H1 (cell line): Measurements from ENCODE around the gene ENOX2. TPM values are rescaled to one million over a fixed set of nuclear protein-coding genes. Genes with fewer than 3 reads are reported as not detected.

Source experiments
- CTCF ChIA-PET: fragments of 300-600 bp; sonication (Branson Sonifier 250); formaldehyde crosslinking; loops from one replicate; lab custom pipeline; 2021; ENCODE audit not compliant: partially characterized antibody; lab: Charles Lee
- POLR2A ChIA-PET: fragments of 300-600 bp; sonication (Branson Sonifier 250); formaldehyde crosslinking; loops from one replicate; lab custom pipeline; 2021; ENCODE audit warnings: inconsistent platforms; ENCODE audit not compliant: partially characterized antibody; lab: Charles Lee
- DNase-seq, 2 experiments: peaks; one replicate each; pipeline versions ENCODE4 v3.0.0 to v3.0.0-alpha.2; 2010 to 2022; ENCODE audit warnings: low spot score in 2 of 2, low read depth in 1 of 2, mixed read lengths in 1 of 2
- FAIRE-seq: peaks from 2 replicates; lab custom pipeline; 2011; peaks lifted over from hg19 to GRCh38; lab: Jason Lieb, UNC
- H2AFZ ChIP-seq: 2 replicates; pipeline ENCODE4 v1.8.1; 2012; ENCODE audit warnings: low read length, inconsistent platforms
- H2AK5ac ChIP-seq: 2 replicates; pipeline ENCODE4 v1.6.1; 2013; ENCODE audit warnings: low read depth, low read length
- H2BK120ac ChIP-seq: replicated peaks from 2 replicates; pipeline ENCODE3; 2013; ENCODE audit warnings: low read depth, low read length, inconsistent platforms
- H2BK12ac ChIP-seq: 2 replicates; pipeline ENCODE4 v1.6.1; 2013; ENCODE audit warnings: low read depth, low read length
- H2BK15ac ChIP-seq: 2 replicates; pipeline ENCODE4 v1.6.1; 2013; ENCODE audit warnings: low read length
- H2BK20ac ChIP-seq: 2 replicates; pipeline ENCODE4 v1.6.1; 2013; ENCODE audit warnings: low read length
- H2BK5ac ChIP-seq: 2 replicates; pipeline ENCODE4 v1.6.1; 2013; ENCODE audit warnings: low read depth, low read length
- H3K14ac ChIP-seq: 2 replicates; pipeline ENCODE4 v1.6.1; 2013; ENCODE audit warnings: inconsistent platforms; ENCODE audit not compliant: insufficient read length
- H3K18ac ChIP-seq: 2 replicates; pipeline ENCODE4 v1.6.1; 2013; ENCODE audit warnings: low read length; ENCODE audit errors: extremely low read depth
- H3K23ac ChIP-seq: 2 replicates; pipeline ENCODE4 v1.6.1; 2013; ENCODE audit warnings: inconsistent platforms; ENCODE audit not compliant: insufficient read length
- H3K23me2 ChIP-seq: 2 replicates; pipeline ENCODE4 v1.6.1; 2013; ENCODE audit warnings: low read depth, low read length
- H3K27ac ChIP-seq: 2 replicates; pipeline ENCODE4 v1.6.1; 2011; ENCODE audit warnings: low read depth, low read length, inconsistent platforms
- H3K27me3 ChIP-seq, 4 experiments: replicated peaks in 1 of 4; 1 replicate in 1 of 4; 2 replicates in 3 of 4; pipeline versions ENCODE4 v1.6.1 to v1.8.1; 2011 to 2013; ENCODE audit warnings: low read length in 3 of 4, mild to moderate bottlenecking in 3 of 4, inconsistent platforms in 2 of 4, mixed read lengths in 2 of 4, moderate library complexity in 1 of 4; ENCODE audit not compliant: control insufficient read depth in 3 of 4, insufficient read depth in 3 of 4; ENCODE audit errors: extremely low read depth in 1 of 4
- H3K36me3 ChIP-seq, 4 experiments: 2 replicates each; pipeline versions ENCODE4 v1.6.1 to v1.8.1; 2011 to 2013; ENCODE audit warnings: mild to moderate bottlenecking in 4 of 4, low read length in 3 of 4, moderate library complexity in 2 of 4, control low read depth in 1 of 4, inconsistent platforms in 1 of 4; ENCODE audit not compliant: insufficient read depth in 4 of 4, control insufficient read depth in 2 of 4
- H3K4ac ChIP-seq: replicated peaks from 2 replicates; pipeline ENCODE3; 2013; ENCODE audit warnings: low read length, low read depth, mixed read lengths, inconsistent platforms; ENCODE audit not compliant: insufficient read length
- H3K4me1 ChIP-seq, 4 experiments: replicated peaks in 1 of 4; 1 replicate in 1 of 4; 2 replicates in 3 of 4; pipeline versions ENCODE4 v1.6.1 to v1.8.1; 2011 to 2013; ENCODE audit warnings: low read length in 3 of 4, inconsistent platforms in 2 of 4, mixed read lengths in 1 of 4; ENCODE audit not compliant: insufficient read depth in 4 of 4, control insufficient read depth in 3 of 4
- H3K4me2 ChIP-seq, 2 experiments: 2 replicates each; pipeline versions ENCODE4 v1.6.1 to v1.8.1; 2011 to 2013; ENCODE audit warnings: low read depth in 2 of 2, low read length in 2 of 2, control low read depth in 1 of 2, inconsistent platforms in 1 of 2, mild to moderate bottlenecking in 1 of 2; ENCODE audit not compliant: insufficient read depth in 1 of 2
- H3K4me3 ChIP-seq, 4 experiments: fragments of 200-600, 300-600 bp in 1 of 4; sonication (generic), shearing (Covaris generic), sonication (Bioruptor Twin) in 1 of 4; 2 replicates each; pipeline versions ENCODE4 v1.5.1 to v1.8.1; 2011 to 2016; ENCODE audit warnings: low read length in 4 of 4, low read depth in 3 of 4, control low read depth in 2 of 4, inconsistent platforms in 2 of 4, mild to moderate bottlenecking in 2 of 4, mixed read lengths in 1 of 4, moderate library complexity in 1 of 4; ENCODE audit not compliant: insufficient read depth in 2 of 4; ENCODE audit errors: extremely low read depth in 1 of 4
- H3K56ac ChIP-seq: replicated peaks from 2 replicates; pipeline ENCODE3; 2013; ENCODE audit warnings: low read depth, mild to moderate bottlenecking, mixed read lengths, low read length, inconsistent platforms; ENCODE audit not compliant: insufficient read length
- H3K79me1 ChIP-seq: 2 replicates; pipeline ENCODE4 v1.6.1; 2013; ENCODE audit warnings: low read depth, low read length, control low read depth
- H3K79me2 ChIP-seq, 2 experiments: 2 replicates each; pipeline versions ENCODE4 v1.6.1 to v1.8.1; 2012 to 2013; ENCODE audit warnings: low read length in 2 of 2, mild to moderate bottlenecking in 2 of 2, inconsistent platforms in 1 of 2; ENCODE audit not compliant: insufficient read depth in 2 of 2, control insufficient read depth in 1 of 2
- H3K9ac ChIP-seq, 4 experiments: replicated peaks in 1 of 4; 1 replicate in 1 of 4; 2 replicates in 3 of 4; pipeline versions ENCODE4 v1.6.1 to v1.8.1; 2011 to 2013; ENCODE audit warnings: low read depth in 3 of 4, low read length in 3 of 4, control low read depth in 2 of 4, mild to moderate bottlenecking in 2 of 4, moderate library complexity in 2 of 4, inconsistent platforms in 1 of 4; ENCODE audit errors: extremely low read depth in 1 of 4
- H3K9me3 ChIP-seq, 2 experiments: 2 replicates each; pipeline versions ENCODE4 v1.6.1 to v1.8.1; 2012 to 2013; ENCODE audit warnings: mild to moderate bottlenecking in 2 of 2, moderate library complexity in 2 of 2, control low read depth in 1 of 2, inconsistent platforms in 1 of 2, low read depth in 1 of 2, low read length in 1 of 2, mixed read lengths in 1 of 2; ENCODE audit not compliant: insufficient read depth in 2 of 2
- H4K20me1 ChIP-seq, 2 experiments: replicated peaks in 1 of 2; 2 replicates each; pipeline versions ENCODE3 to v1.8.1; 2011 to 2013; ENCODE audit warnings: inconsistent platforms in 2 of 2, low read length in 2 of 2, mild to moderate bottlenecking in 1 of 2; ENCODE audit not compliant: insufficient read depth in 2 of 2, control insufficient read depth in 1 of 2
- H4K5ac ChIP-seq: 2 replicates; pipeline ENCODE4 v1.6.1; 2013; ENCODE audit warnings: low read length, low read depth, mixed read lengths, inconsistent platforms; ENCODE audit not compliant: insufficient read length
- H4K8ac ChIP-seq: 2 replicates; pipeline ENCODE4 v1.8.0; 2013; ENCODE audit warnings: mild to moderate bottlenecking, moderate library complexity, low read length, inconsistent platforms; ENCODE audit not compliant: insufficient read depth; ENCODE audit errors: extremely low read depth
- H4K91ac ChIP-seq: replicated peaks from 2 replicates; pipeline ENCODE3; 2013; ENCODE audit warnings: low read length, mixed read lengths, inconsistent platforms; ENCODE audit not compliant: insufficient read length
- CTCF ChIP-seq, 3 experiments: IDR thresholded peaks; 1 replicate in 2 of 3; 2 replicates in 1 of 3; pipeline versions ENCODE4 v1.5.1 to v1.6.1; 2011; ENCODE audit warnings: low read length in 3 of 3, mild to moderate bottlenecking in 3 of 3, inconsistent platforms in 2 of 3, low read depth in 1 of 3, moderate library complexity in 1 of 3; ENCODE audit not compliant: insufficient read depth in 1 of 3; ENCODE audit errors: control extremely low read depth in 1 of 3
- GABPA ChIP-seq: IDR thresholded peaks from 2 replicates; pipeline ENCODE4 v1.6.1; 2011; ENCODE audit warnings: mild to moderate bottlenecking, low read length, moderate library complexity, borderline replicate concordance; ENCODE audit not compliant: insufficient read depth
- RAD21 ChIP-seq, 2 experiments: IDR thresholded peaks in 1 of 2; conservative IDR thresholded peaks in 1 of 2; 2 replicates each; pipeline ENCODE4 v1.6.1; 2011; ENCODE audit warnings: low read depth in 2 of 2, low read length in 2 of 2, improper control_type of control experiment in 1 of 2, inconsistent platforms in 1 of 2, mild to moderate bottlenecking in 1 of 2, moderate library complexity in 1 of 2
- WGBS, 2 experiments: shearing (Covaris generic) in 1 of 2; methylation state at CpG; one replicate each; pipeline versions ENCODE4 v1.1.6 to v1.1.7; 2013 to 2015; ENCODE audit warnings: low lambda C conversion rate in 2 of 2, mixed read lengths in 2 of 2, inconsistent platforms in 1 of 2, low coverage in 1 of 2, missing lambda C conversion rate in 1 of 2; ENCODE audit not compliant: insufficient replicate concordance in 2 of 2, insufficient coverage in 1 of 2, insufficient read length in 1 of 2; ENCODE audit errors: extremely low coverage in 1 of 2, missing lambda C conversion rate in 1 of 2; 5-methylcytosine and 5-hydroxymethylcytosine counted together
- polyA plus RNA-seq, 7 experiments: library from polyadenylated mRNA; depleted of rRNA in 3 of 7; stranded (reverse) in 5 of 7; unstranded in 2 of 7; fragments of >200 nt in 5 of 7; fragments of 200-250 nt in 2 of 7; gene quantifications; 1 replicate in 5 of 7; 2 replicates in 1 of 7; 4 replicates in 1 of 7; pipeline versions ENCODE4 v1.2.1 to v1.2.3, GENCODE V29; 2011 to 2013; ENCODE audit warnings: missing spikeins in 2 of 7, mixed read lengths in 2 of 7
- total RNA-seq: library from RNA; stranded (reverse); fragmentation: NEBNext Ultra II Directional; extraction: Animal tissue kit (Norgen Biotek cat#: 25700); gene quantifications from 2 replicates; pipeline ENCODE4 v1.2.1, GENCODE V29; 2021

The ENOX2 gene
- total and polyA plus RNA-seq, 2 of the 8 experiments (the other 6 are each of a cell fraction or from before 2014, with no cell fraction given): 4.5 to 12.3 TPM

GRCh38 chrX:130916636-130917422 lies 13.8 kb upstream of the ENOX2 start:
- Histone ChIP-seq H4K91ac (no peak overlapping the region), H4K20me1 (no peaks in the 10 kb centered on the region), H3K27me3 (no peaks in the 10 kb centered on the region), H3K23me2 (no peaks in the 10 kb centered on the region), H3K18ac (no peak overlapping the region; the same call in 1 of the 2 replicates), H3K4me3 (no peak overlapping the region), H3K9me3 (no peaks in the 10 kb centered on the region), H2BK12ac (no peak overlapping the region), H3K79me1 (no peaks in the 10 kb centered on the region), H3K56ac (no peak overlapping the region), H4K5ac (no peak overlapping the region), H3K4ac (no peak overlapping the region), H3K9ac (no peak overlapping the region), H4K8ac (no peak overlapping the region), H3K14ac (no peak overlapping the region), H2AFZ (no peak overlapping the region), H3K23ac (no peak overlapping the region), H2BK5ac (no peak overlapping the region), H2AK5ac (no peak overlapping the region), H3K36me3 (no peaks in the 10 kb centered on the region), H2BK15ac (no peak overlapping the region), H3K4me2 (no peak overlapping the region), H3K4me1 (no peaks in the 10 kb centered on the region), H3K27ac (no peak overlapping the region), H2BK120ac (no peak overlapping the region), H3K79me2 (no peaks in the 10 kb centered on the region), H2BK20ac (no peak overlapping the region)
- FAIRE-seq (peak; percentile 88), DNase-seq (peak in 1 of 2 experiments; percentile 47)
- CTCF ChIA-PET: interaction anchor here (0.6 to 3.9 kb wide), 26 partner anchors 8 to 588 kb away, joined by 3 to 22 read pairs (median 4); no protein-coding TSS in a partner anchor
- POLR2A ChIA-PET: interaction anchor here (0.6 kb wide), 1 partner anchor 290 kb away, joined by 3 read pairs; no protein-coding TSS in a partner anchor
- TF ChIP-seq CTCF (IDR thresholded peaks at IDR 0.05; ENCODE audit: control extremely low read depth in 1 of 3, insufficient read depth in 1 of 3, low read depth in 1 of 3, low read length in 3 of 3) (peak in 2 of 3 experiments; percentile 58 to 69; a peak in 3 of 4 replicates), GABPA (no peak), RAD21 (IDR thresholded peaks at IDR 0.05 in 1 of 2, conservative IDR thresholded peaks at IDR 0.05 in 1 of 2; ENCODE audit: low read depth in 2 of 2, low read length in 2 of 2) (peak; percentile 89 to 91)
- 40% methylated on average over 7 of the region's 7 CpGs; no CpG with 5 or more reads in 1 of the 2 experiments for WGBS, 2 experiments
